HCT116 (cell line): ENCODE measurements around the gene KBTBD13. TPM values are rescaled to one million over a fixed set of nuclear protein-coding genes. Genes with fewer than 3 reads are reported as not detected.

Source experiments
- ATAC-seq: fragments of 200-7000 bp; cut with Tn5 transposase; 2 replicates; pipeline ENCODE4 v1.9.1; 2020; ENCODE audit warnings: mild to moderate bottlenecking, moderate library complexity
- BruUV-seq: library from RNA; stranded (reverse); fragments of 400-500 nt; replicated peaks from 2 replicates; lab custom pipeline; 2021; lab: Mats Ljungman, UMichigan
- CTCF ChIA-PET: fragments of 300-600 bp; sonication (Branson Sonifier 250); formaldehyde crosslinking; loops from one replicate; lab custom pipeline; 2021; ENCODE audit warnings: antibody characterized with exemption; lab: Charles Lee
- POLR2A ChIA-PET: fragments of 300-600, 350-600 bp; sonication (Branson Sonifier 250); formaldehyde crosslinking; loops from one replicate; lab custom pipeline; 2021; ENCODE audit warnings: antibody characterized with exemption; lab: Charles Lee
- RAD21 ChIA-PET, 2 experiments: fragments of 300-600 bp; sonication (Branson Sonifier 250); formaldehyde crosslinking; loops; one replicate each; lab custom pipeline; 2023; ENCODE audit warnings: low total read pairs in 2 of 2; ENCODE audit not compliant: uncharacterized antibody in 2 of 2, unreplicated experiment in 2 of 2, low non-redundant PET in 1 of 2; lab: Charles Lee
- DNase-seq: peaks from one replicate; pipeline ENCODE4 v3.0.0-alpha.2; 2010; ENCODE audit warnings: low read depth, low spot score
- H2AFZ ChIP-seq: fragments of 200-600 bp; shearing (Covaris generic), sonication (generic); 2 replicates; pipeline ENCODE4 v1.6.1; 2017; ENCODE audit warnings: low read depth, mixed run types, mixed read lengths, antibody characterized with exemption, low read length; ENCODE audit not compliant: poor library complexity, severe bottlenecking
- H3K27ac ChIP-seq: 2 replicates; pipeline ENCODE4 v1.5.1; 2012; ENCODE audit warnings: low read depth, low read length
- H3K27me3 ChIP-seq: fragments of 200-600 bp; sonication (generic); 2 replicates; pipeline ENCODE4 v1.6.1; 2016; ENCODE audit warnings: mixed run types, low read length, mixed read lengths; ENCODE audit not compliant: insufficient read depth
- H3K36me3 ChIP-seq, 2 experiments: fragments of 200-500 bp in 1 of 2; fragments of 200-600 bp in 1 of 2; sonication (Bioruptor generic) in 1 of 2; sonication (generic) in 1 of 2; 2 replicates each; pipeline versions ENCODE4 v1.5.1 to v1.6.1; 2014 to 2016; ENCODE audit warnings: low read length in 2 of 2, inconsistent platforms in 1 of 2, mixed read lengths in 1 of 2, mixed run types in 1 of 2; ENCODE audit not compliant: insufficient read depth in 2 of 2, control insufficient read depth in 1 of 2
- H3K4me1 ChIP-seq, 2 experiments: fragments of 200-600 bp in 1 of 2; sonication (generic) in 1 of 2; 2 replicates each; pipeline versions ENCODE4 v1.5.1 to v1.6.1; 2012 to 2017; ENCODE audit warnings: low read length in 2 of 2, inconsistent platforms in 1 of 2, mild to moderate bottlenecking in 1 of 2, mixed read lengths in 1 of 2, mixed run types in 1 of 2, moderate library complexity in 1 of 2; ENCODE audit not compliant: insufficient read depth in 2 of 2, control insufficient read depth in 1 of 2
- H3K4me2 ChIP-seq: fragments of 200-600 bp; sonication (generic); 2 replicates; pipeline ENCODE4 v1.6.1; 2017; ENCODE audit warnings: mixed run types, low read length, mixed read lengths
- H3K4me3 ChIP-seq, 2 experiments: fragments of 200-600 bp in 1 of 2; sonication (generic) in 1 of 2; replicated peaks in 1 of 2; 2 replicates each; pipeline ENCODE4 v1.5.1; 2011 to 2016; ENCODE audit warnings: low read length in 2 of 2, control low read depth in 1 of 2, low read depth in 1 of 2, mild to moderate bottlenecking in 1 of 2, mixed read lengths in 1 of 2, mixed run types in 1 of 2
- H3K79me2 ChIP-seq: fragments of 200-600 bp; sonication (generic); 2 replicates; pipeline ENCODE4 v1.6.1; 2017; ENCODE audit warnings: mild to moderate bottlenecking, mixed run types, low read length, moderate library complexity, mixed read lengths; ENCODE audit not compliant: insufficient read depth
- H3K9ac ChIP-seq: fragments of 200-600 bp; sonication (generic); 2 replicates; pipeline ENCODE4 v1.6.1; 2016; ENCODE audit warnings: low read length, mixed read lengths
- H3K9me2 ChIP-seq: fragments of 200-600 bp; sonication (generic), shearing (Covaris generic); 2 replicates; pipeline ENCODE4 v1.6.1; 2017; ENCODE audit warnings: mixed run types, mild to moderate bottlenecking, moderate library complexity; ENCODE audit not compliant: insufficient read depth
- H3K9me3 ChIP-seq, 2 experiments: fragments of 200-500 bp in 1 of 2; fragments of 200-600 bp in 1 of 2; sonication (Bioruptor generic) in 1 of 2; sonication (generic) in 1 of 2; 2 replicates each; pipeline ENCODE4 v1.6.1; 2014 to 2017; ENCODE audit warnings: low read length in 2 of 2, mixed read lengths in 2 of 2, inconsistent platforms in 1 of 2, low read depth in 1 of 2, mild to moderate bottlenecking in 1 of 2, mixed run types in 1 of 2, moderate library complexity in 1 of 2; ENCODE audit not compliant: control insufficient read depth in 1 of 2, insufficient read depth in 1 of 2
- H4K20me1 ChIP-seq: fragments of 200-600 bp; sonication (generic), shearing (Covaris generic); 2 replicates; pipeline ENCODE4 v1.6.1; 2017; ENCODE audit warnings: mixed run types, mild to moderate bottlenecking, moderate library complexity; ENCODE audit not compliant: insufficient read depth
- CBX3 ChIP-seq: IDR thresholded peaks from 2 replicates; pipeline ENCODE4 v1.6.1; 2012; ENCODE audit warnings: low read depth
- CEBPB ChIP-seq: IDR thresholded peaks from 2 replicates; pipeline ENCODE4 v1.6.1; 2012; ENCODE audit warnings: low read depth
- CTCF ChIP-seq, 3 experiments: fragments of 200-600 bp in 1 of 3; sonication (generic) in 1 of 3; IDR thresholded peaks in 2 of 3; conservative IDR thresholded peaks in 1 of 3; 2 replicates each; pipeline ENCODE4 v1.5.1; 2012 to 2017; ENCODE audit warnings: low read depth in 2 of 3, low read length in 2 of 3, antibody characterized with exemption in 1 of 3, borderline replicate concordance in 1 of 3, control low read depth in 1 of 3, mild to moderate bottlenecking in 1 of 3, mixed read lengths in 1 of 3, mixed run types in 1 of 3, moderate library complexity in 1 of 3; ENCODE audit not compliant: insufficient read depth in 1 of 3
- EGR1 ChIP-seq: IDR thresholded peaks from 2 replicates; pipeline ENCODE4 v1.6.1; 2012; ENCODE audit warnings: low read depth
- ELF1 ChIP-seq: IDR thresholded peaks from 2 replicates; pipeline ENCODE4 v1.6.1; 2012; ENCODE audit warnings: low read depth, borderline replicate concordance
- EZH2 ChIP-seq: fragments of 200-600 bp; sonication (generic); IDR thresholded peaks from 2 replicates; pipeline ENCODE4 v1.6.1; 2017; ENCODE audit warnings: antibody characterized with exemption, mixed run types
- EZH2phosphoT487 ChIP-seq: fragments of 200-600 bp; IDR thresholded peaks from 2 replicates; pipeline ENCODE4 v1.6.1; 2018; ENCODE audit warnings: antibody characterized with exemption, borderline replicate concordance
- JUND ChIP-seq: IDR thresholded peaks from 2 replicates; pipeline ENCODE4 v1.6.1; 2012
- MAX ChIP-seq: IDR thresholded peaks from 2 replicates; pipeline ENCODE4 v1.6.1; 2012
- POLR2AphosphoS5 ChIP-seq: IDR thresholded peaks from 2 replicates; pipeline ENCODE4 v1.6.1; 2011; ENCODE audit warnings: mild to moderate bottlenecking, low read depth, low read length, moderate library complexity
- RAD21 ChIP-seq: IDR thresholded peaks from 2 replicates; pipeline ENCODE4 v1.6.1; 2012; ENCODE audit warnings: low read depth, mild to moderate bottlenecking
- SP1 ChIP-seq: IDR thresholded peaks from 2 replicates; pipeline ENCODE4 v1.6.1; 2012; ENCODE audit warnings: low read depth
- TCF7L2 ChIP-seq: IDR thresholded peaks from 2 replicates; pipeline ENCODE4 v1.7.0; 2011; ENCODE audit warnings: borderline replicate concordance, inconsistent platforms; ENCODE audit not compliant: insufficient read depth, insufficient read length; ENCODE audit errors: extremely low read depth
- YY1 ChIP-seq: IDR thresholded peaks from 2 replicates; pipeline ENCODE4 v1.6.1; 2011; ENCODE audit warnings: low read length, low read depth, moderate library complexity, mild to moderate bottlenecking; ENCODE audit not compliant: insufficient replicate concordance; ENCODE audit errors: extremely low read depth
- ZBTB33 ChIP-seq: IDR thresholded peaks from 2 replicates; pipeline ENCODE4 v1.6.1; 2011; ENCODE audit warnings: mild to moderate bottlenecking, low read length, moderate library complexity; ENCODE audit not compliant: insufficient replicate concordance; ENCODE audit errors: extremely low read depth
- ZNF274 ChIP-seq: fragments of 200-500 bp; sonication (Bioruptor generic); IDR thresholded peaks from 2 replicates; pipeline ENCODE4 v1.6.1; 2014; ENCODE audit warnings: mild to moderate bottlenecking, low read depth, low read length, inconsistent platforms
- intact Hi-C: fragments of 100-400 bp; cut with micrococcal nuclease; formaldehyde crosslinking; loops from 2 replicates; pipeline ENCODE4 v1.10.0; 2022
- total RNA-seq: library from RNA; stranded (reverse); gene quantifications from one replicate; pipeline ENCODE4 v1.2.1, GENCODE V29; 2021; ENCODE audit not compliant: unreplicated experiment
- TF ChIP-seq, protein P1 (sequence below): IDR thresholded peaks from 2 replicates; pipeline ENCODE4 v1.6.1; 2012

KBTBD13 gene
- total RNA-seq, 1 experiment from 2014 or later: not detected

DNA sequence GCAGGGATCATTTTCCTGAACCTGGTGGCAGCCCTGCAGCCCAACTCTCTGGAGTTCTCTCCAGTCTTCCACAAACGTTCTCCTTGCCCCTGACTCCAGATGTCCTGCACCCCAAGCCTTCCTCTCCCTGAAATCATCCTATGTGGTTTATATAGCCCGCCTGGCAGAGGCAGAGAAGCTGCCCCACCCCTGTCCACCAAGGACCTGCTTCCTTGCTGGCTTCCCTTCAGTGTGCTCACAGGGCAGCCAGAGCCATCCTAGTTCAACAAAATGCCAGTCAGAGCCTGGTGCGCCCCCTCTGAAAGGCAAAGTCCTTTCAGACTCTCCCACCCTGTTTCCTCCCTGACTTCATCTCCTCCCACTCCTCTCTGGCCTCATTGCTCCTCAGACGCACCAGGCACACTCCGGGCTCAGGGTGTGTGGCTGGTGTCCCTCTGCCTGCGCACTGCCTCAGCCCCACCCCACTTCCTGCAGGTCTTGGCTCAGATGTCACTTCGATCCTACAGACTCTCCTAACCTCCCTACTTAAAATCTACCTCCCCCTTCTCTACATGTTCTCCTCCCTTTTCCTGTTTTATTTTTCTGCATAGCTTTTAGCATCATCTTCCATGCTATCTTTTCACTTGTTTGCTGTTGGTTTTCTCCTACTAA lies 5.9 kb downstream of the KBTBD13 start:
- no peak overlapping the region for H3K4me3 ChIP-seq
- no peaks in the 10 kb centered on the region for H3K79me2 ChIP-seq
- ChIA-PET RAD21 (no interaction called here), POLR2A (no interaction called here), CTCF (interaction anchor here (1.4 to 2.5 kb wide), 3 partner anchors 19 to 49 kb away, joined by 4 to 7 read pairs (median 6); no protein-coding TSS in a partner anchor)
- peaks cover 3 to 13% of the 10 kb centered on the region in 2 experiments; a peak in 2 of 4 replicates for H3K4me1 ChIP-seq
- H3K9ac ChIP-seq: no peak overlapping the region
- no peak for ATAC-seq
- H3K27ac ChIP-seq: no peak overlapping the region
- no peaks in the 10 kb centered on the region for H3K36me3 ChIP-seq
- TF ChIP-seq EZH2phosphoT487 (no peak), ELF1 (no peak), EZH2 (no peak), EGR1 (no peak), CBX3 (no peak), ZNF274 (no peak), YY1 (no peak), CTCF (IDR thresholded peaks at IDR 0.05 in 2 of 3, conservative IDR thresholded peaks at IDR 0.05 in 1 of 3; ENCODE audit: borderline replicate concordance in 1 of 3, insufficient read depth in 1 of 3, low read depth in 2 of 3, low read length in 2 of 3) (no peak), CEBPB (no peak), SP1 (no peak), RAD21 (no peak), MAX (no peak), POLR2AphosphoS5 (no peak), ZBTB33 (no peak), TCF7L2 (no peak), JUND (no peak)
- TF ChIP-seq, protein P1, sequence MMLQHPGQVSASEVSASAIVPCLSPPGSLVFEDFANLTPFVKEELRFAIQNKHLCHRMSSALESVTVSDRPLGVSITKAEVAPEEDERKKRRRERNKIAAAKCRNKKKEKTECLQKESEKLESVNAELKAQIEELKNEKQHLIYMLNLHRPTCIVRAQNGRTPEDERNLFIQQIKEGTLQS: no peak
- TF ChIP-seq, all 23 proteins: peak for 0
- DNase-seq: no peak
- Histone ChIP-seq H4K20me1 (no peaks in the 10 kb centered on the region), H3K9me2 (no peaks in the 10 kb centered on the region), H3K9me3 (no peaks in the 10 kb centered on the region), H3K4me2 (no peak overlapping the region), H2AFZ (no peak overlapping the region), H3K27me3 (peaks cover 7% of the 10 kb centered on the region; the same call in 1 of the 2 replicates)
- intact Hi-C loops: no loop called here
- BruUV-seq: no TSS peak
